Measurements from ENCODE around the gene CMTM7. TPM values are rescaled to one million over a fixed set of nuclear protein-coding genes. Genes with fewer than 3 reads are reported as not detected.
A peak's percentile ranks its signal among the peaks of the same experiment; 100 is the strongest.

The CMTM7 gene
- total and polyA plus RNA-seq, 10 of the 15 experiments (the other 5 are each of a cell fraction or from before 2014, with no cell fraction given): 3.7 to 36.4 (median 14.7) TPM

GRCh38 chr3:32406486-32407408 is 15.1 kb downstream of the CMTM7 start:
- TF ChIP-seq NFIC (IDR thresholded peaks at IDR 0.05; ENCODE audit: low read depth, low read length): peak; percentile 29; the same call in 1 of the 2 replicates
- TF ChIP-seq RUNX3 (IDR thresholded peaks at IDR 0.05; ENCODE audit: low read length): peak; percentile 52; the same call in 1 of the 2 replicates
- no peak for TF ChIP-seq ZNF24 (IDR thresholded peaks at IDR 0.05)
- TF ChIP-seq EED (IDR thresholded peaks at IDR 0.05; ENCODE audit: low read depth): peak; percentile 39; the same call in 1 of the 2 replicates
- TF ChIP-seq ETV6 (conservative IDR thresholded peaks at IDR 0.05 in 1 of 2, IDR thresholded peaks at IDR 0.05 in 1 of 2; ENCODE audit: borderline replicate concordance in 1 of 2, low read depth in 1 of 2): peak in 1 of 2 experiments; percentile 43; a peak in 1 of 4 replicates
- Histone ChIP-seq H3K4me3 (no peak overlapping the region), H3K9ac (ENCODE audit: control insufficient read depth, insufficient read depth, low read length) (no peak overlapping the region), H3K36me3 (ENCODE audit: control insufficient read depth in 2 of 2, insufficient read depth in 2 of 2, low read length in 1 of 2) (no peaks in the 10 kb centered on the region), H3K4me1 (ENCODE audit: control insufficient read depth, insufficient read depth, low read length) (no peaks in the 10 kb centered on the region; the same call in 1 of the 2 replicates), H4K20me1 (ENCODE audit: control insufficient read depth, insufficient read depth) (no peaks in the 10 kb centered on the region), H3K27ac (ENCODE audit: control insufficient read depth, insufficient read depth) (no peak overlapping the region), H3K9me3 (replicated peaks; ENCODE audit: control insufficient read depth, insufficient read depth, low read length) (no peaks in the 10 kb centered on the region; the same call in 2 of the 3 replicates), H3K4me2 (ENCODE audit: control insufficient read depth, insufficient read depth) (peak overlapping the region; percentile 53), H3K79me2 (ENCODE audit: control insufficient read depth, insufficient read depth, low read length) (no peaks in the 10 kb centered on the region), H3K27me3 (replicated peaks in 1 of 2; ENCODE audit: control insufficient read depth in 2 of 2, insufficient read depth in 2 of 2, low read length in 1 of 2) (no peaks in the 10 kb centered on the region), H2AFZ (ENCODE audit: control insufficient read depth, low read depth, low read length) (no peak overlapping the region)
- intact Hi-C loops (cut with micrococcal nuclease; ENCODE audit: unreplicated experiment) (no loop called here), in situ Hi-C loops (cut with MboI) (no loop called here)
- ChIA-PET SMC1A (ENCODE audit: uncharacterized antibody, unreplicated experiment) (interaction anchor here (1.0 to 2.4 kb wide), 5 partner anchors 8 to 61 kb away, joined by 3 to 14 read pairs (median 4); no protein-coding TSS in a partner anchor), CTCF (interaction anchor here (0.6 to 4.9 kb wide), 4 partner anchors 16 to 61 kb away, joined by 3 to 21 read pairs (median 8); partner anchors contain the start of gene CMTM7), POLR2A (interaction anchor here (1.2 to 1.5 kb wide), 2 partner anchors 90 to 95 kb away, joined by 3 to 4 read pairs; no protein-coding TSS in a partner anchor), RAD21 (ENCODE audit: unreplicated experiment) (no interaction called here)
- FAIRE-seq: no peak
- BruUV-seq (replicated peaks): no TSS peak
- ATAC-seq: no peak
- no peak for DNase-seq (ENCODE audit: low read depth, low spot score)
- 63% methylated on average over 7 of the region's 7 CpGs for WGBS (ENCODE audit: insufficient coverage, insufficient replicate concordance, low lambda C conversion rate, missing lambda C conversion rate)
